GM18870 (cell line): Measurements from ENCODE around the gene RPL11.
"Not testable (repeated sequence)": the region's sequence is repeated elsewhere in the genome, so short reads cannot be mapped to it uniquely, and the experiment has no call there.

ENCODE experiments used
- ATAC-seq: cut with Tn5 transposase; IDR thresholded peaks from one replicate; pipeline ENCODE4 v1.9.1; 2021; ENCODE audit warnings: moderate library complexity; ENCODE audit not compliant: unreplicated experiment

RPL11 gene

GRCh38 chr1:23727362-23727811, 35.8 kb downstream of the RPL11 start:
- no peak for ATAC-seq

GRCh38 chr1:23732363-23733224, 41.0 kb downstream of the RPL11 start:
- no peak for ATAC-seq

- not testable (repeated sequence) for ATAC-seq
These were observed 41.7 kb downstream of the RPL11 start for GRCh38 chr1:23733281-23733680.

- no peak for ATAC-seq
These were observed 45.0 kb downstream of the RPL11 start for GRCh38 chr1:23736437-23737134.

- no peak for ATAC-seq
These were observed 50.0 kb downstream of the RPL11 start for GRCh38 chr1:23741609-23742008.

GRCh38 chr1:23742670-23743286, 51.2 kb downstream of the RPL11 start:
- no peak for ATAC-seq

- ATAC-seq: no peak
These were observed 51.9 kb downstream of the RPL11 start, which contains the start of gene ELOA for GRCh38 chr1:23743287-23744152. TSS of gene ELOA (plus strand) at chr1:23743471. CDS start at chr1:23743504, 33 bp downstream.

GRCh38 chr1:23745515-23745914, 53.9 kb downstream of the RPL11 start:
- no peak for ATAC-seq
